ENCODE measurements around the gene LRRC10B.

Gene LRRC10B

DNA sequence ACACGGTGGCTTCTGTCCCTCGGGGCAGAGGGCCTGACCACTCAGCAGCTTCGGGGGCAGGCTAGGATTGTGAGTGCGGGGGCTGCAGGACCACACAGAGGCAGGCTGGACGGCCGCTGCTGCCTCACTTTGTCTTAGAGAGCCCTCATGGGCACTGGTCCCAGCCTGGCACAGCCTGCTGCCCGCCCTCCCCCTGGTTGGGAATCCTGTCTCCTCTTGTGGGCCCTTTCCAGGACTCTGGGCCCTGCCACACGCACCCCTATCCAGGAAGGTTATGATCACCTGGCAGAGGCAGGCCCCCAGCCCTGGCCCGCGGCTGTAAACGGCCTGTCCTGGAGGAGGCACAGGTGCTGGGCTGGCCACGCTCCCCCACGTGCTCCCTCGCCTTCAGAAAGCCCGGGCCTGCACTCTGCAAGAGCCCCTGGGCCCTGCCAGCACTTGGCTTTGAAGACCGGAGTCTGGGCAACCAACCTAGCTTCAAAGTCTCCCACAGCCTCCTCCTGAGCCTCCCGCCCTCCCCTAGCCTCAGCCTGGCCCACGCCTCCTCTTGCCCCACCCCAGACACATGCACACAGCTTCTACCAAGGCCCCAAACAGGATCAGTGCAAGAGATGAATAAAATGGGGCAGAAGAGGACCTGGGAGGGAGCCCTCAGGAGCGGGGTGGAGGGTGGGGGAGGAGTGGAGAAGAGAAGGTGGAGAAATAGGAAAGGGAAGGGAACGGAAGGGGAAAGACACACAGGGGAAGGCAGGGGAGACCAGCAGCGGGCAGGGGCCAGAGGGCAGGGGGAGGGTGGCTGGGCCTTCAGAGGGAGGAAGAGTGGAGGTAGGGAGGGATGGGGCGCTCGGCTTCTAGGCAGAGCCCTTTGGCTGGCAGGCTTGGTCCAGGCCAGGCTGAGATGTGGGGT, 41.4 kb downstream of the LRRC10B start:
- DNase-seq: no peak

DNA sequence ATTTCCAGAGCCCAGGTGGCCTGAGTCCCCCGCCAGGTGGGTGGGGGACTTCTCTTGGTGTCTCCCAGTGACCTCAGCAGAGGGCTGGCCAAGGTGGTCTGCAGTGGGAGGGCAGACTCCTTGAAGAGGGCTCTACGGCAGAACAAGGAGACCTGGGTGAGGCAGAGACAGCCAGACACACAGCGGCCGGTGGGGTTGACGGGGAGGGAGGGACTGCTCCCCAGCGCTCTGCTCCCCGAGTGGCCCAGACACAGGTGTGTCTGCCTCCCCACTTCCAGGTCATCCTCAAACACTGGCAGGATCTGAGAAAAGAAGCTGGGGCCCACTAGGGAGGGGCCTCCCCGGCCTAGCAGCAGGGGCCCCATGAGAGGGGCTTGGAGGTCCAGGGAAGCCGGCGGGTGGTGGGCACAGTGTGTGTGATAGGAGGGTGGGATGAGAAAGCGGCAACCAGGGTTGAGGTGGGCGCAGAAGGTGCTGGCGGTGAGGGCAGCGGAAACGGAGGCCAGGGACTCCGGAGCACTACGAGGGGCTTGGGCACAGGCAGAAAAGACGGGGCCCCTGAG, 42.2 kb downstream of the LRRC10B start:
- DNase-seq: no peak

DNA sequence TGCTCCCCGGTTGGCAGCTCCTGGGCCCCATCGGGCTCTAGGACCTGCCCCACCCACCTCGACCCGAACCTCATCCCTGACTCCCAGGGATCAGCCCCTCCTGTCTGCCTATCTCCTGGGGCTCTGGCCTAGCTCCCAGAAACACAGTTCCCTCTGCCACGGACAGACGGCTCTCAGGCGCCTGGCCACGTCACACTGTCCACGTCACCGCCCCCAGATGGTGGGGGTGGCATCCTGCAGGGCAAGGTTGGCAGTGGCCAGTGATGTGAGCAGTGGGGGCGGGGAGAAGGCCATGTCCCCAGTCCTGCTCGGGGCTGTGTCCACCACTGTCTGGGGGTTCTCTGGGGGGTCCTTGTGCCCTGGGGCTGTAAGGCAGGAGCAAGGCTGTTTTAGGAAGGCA, 43.1 kb downstream of the LRRC10B start:
- no peak for DNase-seq

DNA sequence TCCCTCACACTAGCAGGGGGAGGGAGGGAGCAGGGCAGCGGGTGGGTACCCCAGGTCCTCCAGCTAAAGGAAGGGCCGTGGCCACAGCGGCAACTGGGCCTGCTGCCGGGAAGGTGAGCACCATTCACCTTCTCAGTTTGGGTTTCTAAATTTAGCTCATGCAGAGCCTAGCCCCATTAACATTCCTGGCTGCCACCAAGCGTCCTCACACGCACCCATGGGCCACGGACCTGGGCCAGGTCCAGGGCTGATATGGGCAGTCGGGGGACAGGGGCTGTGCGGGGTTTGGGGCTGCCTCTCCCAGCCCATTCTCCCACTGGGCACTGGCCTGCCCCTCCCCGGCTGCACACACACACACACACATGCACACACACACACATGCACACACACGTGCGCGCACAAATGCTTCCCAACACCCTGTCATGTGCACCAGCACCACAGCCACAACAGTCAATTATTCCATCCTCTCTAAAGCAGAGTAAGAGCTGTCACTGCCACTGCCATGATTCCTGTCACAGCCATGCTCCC, 43.6 kb downstream of the LRRC10B start:
- DNase-seq: no peak

DNA sequence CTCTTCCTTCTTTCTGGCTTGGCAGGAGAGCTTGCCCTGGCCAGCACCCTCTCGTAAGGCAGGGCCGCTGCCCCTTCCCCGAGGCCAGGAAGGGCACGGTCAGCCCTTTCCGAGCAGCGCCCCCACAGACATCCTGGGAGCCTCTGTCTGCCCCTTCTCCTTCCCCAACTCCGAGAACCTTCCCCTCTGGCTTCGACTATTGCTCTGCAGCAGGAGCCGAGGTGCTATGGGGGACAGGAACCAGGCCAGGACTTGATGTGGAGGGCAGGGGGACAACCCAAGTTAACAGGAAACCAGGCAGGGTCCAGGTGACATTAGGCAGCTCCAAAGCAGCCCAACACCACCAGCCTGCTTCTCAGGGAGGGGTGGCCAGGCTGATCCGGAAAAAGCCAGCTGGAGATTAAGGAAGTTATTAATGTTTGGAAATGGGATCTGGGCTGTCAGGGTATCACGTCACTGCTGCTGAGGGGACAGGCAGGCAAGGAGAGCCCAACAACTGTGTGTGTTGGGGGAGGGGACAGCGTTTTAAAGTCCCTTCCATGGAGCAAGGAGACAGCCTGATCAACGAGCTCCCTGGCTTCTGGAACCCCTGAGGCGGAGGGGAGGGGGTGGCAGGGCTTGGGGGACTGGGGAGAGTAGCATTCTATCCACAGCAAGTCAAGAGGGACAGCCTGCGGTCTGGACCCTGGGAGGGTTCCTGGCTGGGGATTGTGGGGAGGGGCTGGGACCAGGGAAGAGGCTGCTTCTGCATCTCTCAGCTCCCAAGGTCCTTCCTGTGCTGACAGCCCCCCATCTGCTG, 45.0 kb downstream of the LRRC10B start:
- DNase-seq: no peak

DNA sequence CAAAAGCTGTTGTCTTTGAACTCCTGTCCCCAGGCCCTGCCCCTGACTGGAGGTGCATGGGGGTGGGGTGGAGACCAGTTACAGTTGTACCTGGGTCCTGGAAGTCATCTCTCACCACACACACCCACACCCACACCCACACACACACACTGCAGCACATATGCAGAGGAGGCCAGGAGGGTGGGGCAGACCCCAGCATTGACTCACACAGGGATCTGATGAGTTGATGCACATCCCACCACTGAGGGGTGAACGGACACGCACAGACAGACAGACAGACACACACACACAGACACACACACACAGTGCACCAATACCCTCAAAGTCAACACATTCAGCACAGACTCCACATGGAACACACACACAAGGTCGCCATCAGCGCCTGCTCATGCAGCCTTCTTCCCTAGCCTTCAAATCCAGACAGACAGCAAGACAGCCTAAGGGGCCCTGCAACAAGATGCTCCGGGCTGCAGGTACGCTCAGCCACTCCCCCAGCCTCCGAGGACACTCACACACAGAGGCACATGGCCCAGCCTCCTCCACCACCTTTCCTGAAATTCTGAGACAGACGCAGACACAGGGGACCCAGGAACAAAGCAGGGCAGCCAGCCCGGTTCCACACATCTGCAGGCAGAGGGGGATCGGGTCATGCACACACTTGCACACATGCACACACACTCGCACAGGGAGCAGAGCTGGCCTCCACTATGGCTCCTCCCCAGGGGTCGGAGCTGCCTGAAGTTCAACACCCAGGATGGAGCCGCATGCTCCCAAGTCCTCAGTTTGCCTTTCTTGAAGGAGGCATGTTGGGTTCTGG, 45.8 kb downstream of the LRRC10B start:
- DNase-seq: no peak

DNA sequence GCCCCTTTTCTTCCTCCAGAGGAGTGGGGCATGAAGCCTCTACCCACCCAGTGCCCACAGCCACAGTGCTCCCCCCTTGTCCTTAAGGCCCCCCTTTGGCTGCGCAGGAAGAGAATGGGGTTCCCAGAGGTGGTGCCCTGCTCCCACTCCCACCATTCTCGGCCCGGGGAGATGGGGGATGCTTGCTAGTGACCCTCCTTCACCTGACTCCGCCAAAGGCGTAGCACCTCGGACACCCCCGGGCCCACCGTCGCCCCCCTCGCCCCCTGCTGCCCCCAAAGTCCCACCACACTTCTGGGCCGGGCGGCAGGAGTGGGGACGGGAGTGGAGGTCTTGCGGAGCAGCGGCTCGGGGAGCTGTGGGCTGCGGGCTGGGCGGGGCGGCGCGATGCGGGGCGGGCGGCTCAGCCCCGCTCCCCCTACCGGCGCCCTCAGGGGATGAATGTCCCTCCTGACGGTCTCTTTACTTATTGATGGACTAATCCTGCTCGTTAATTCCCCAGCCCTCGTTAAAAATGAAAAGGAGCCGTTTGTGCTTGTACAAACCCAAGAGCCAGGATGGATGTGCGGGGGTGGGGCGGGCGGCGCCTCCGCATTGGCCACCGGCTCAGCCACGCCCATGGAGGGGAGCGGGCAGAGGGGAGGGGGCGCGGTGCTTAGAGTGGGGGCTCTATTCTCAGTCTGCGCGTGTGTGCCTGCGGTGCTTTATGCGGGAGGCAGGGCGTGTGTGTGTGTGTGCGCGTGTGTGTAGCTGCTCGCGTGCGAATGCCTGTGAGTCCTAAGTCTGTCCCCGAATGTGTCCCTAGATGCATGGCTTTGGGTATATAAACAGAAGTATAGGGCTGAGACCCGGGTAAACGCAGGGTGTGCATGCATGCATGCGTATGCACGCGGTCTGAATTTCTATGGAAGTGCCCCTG, 46.8 kb downstream of the LRRC10B start:
- DNase-seq: no peak

DNA sequence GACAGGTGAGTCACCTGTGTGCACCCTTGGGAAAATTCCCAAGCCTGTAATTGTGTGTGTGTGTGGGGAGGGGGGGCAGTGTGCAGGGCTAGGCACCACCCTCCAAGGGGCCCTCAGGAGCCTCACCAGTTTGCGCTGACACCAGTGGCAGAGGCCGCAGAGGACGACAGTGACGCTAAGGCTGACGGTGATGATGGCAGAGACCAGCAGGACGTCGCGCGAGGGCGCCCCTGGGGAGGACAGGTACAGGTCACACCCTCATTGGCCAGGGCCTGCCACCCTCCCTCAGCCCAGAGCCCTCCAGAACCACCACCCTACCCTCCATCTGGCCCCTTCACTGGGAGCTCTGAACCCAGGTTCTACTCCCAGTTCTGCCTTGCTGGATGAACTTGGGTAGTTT, 47.4 kb downstream of the LRRC10B start:
- no peak for DNase-seq

DNA sequence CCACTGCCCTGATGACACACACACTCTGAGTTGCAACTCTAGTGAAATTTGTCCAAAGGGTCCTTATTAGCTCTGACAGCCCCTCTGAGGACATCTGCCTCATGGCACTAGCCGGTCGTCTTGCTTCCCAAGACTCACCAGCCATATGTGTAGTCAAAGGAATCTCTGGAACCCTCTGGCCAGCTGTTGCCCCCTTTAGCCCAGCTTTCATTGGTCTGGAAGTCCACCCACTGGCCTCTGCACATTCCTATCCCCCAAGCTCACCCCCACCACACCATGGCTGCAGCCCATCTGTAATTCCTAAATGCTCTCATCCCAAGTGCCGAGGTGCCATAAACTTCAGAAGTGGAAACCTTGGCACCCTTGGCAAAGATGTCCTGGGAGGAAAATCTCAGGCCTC, 48.1 kb downstream of the LRRC10B start:
- DNase-seq: no peak
